HG02981 (cell line): ENCODE data around the gene SPAG16.

Experiments
- ATAC-seq: cut with Tn5 transposase; IDR thresholded peaks from one replicate; pipeline ENCODE4 v1.9.1; 2021; ENCODE audit warnings: mild to moderate bottlenecking, moderate library complexity; ENCODE audit not compliant: unreplicated experiment

The SPAG16 gene

GRCh38 chr2:214057986-214058385 lies 773.7 kb downstream of the SPAG16 start:
- no peak for ATAC-seq

GRCh38 chr2:214062279-214062678 lies 778.0 kb downstream of the SPAG16 start:
- peak; percentile 49 for ATAC-seq

GRCh38 chr2:214064471-214064870 lies 780.2 kb downstream of the SPAG16 start:
- ATAC-seq, result no peak

- no peak for ATAC-seq
Observed at GRCh38 chr2:214066862-214067261, 782.6 kb downstream of the SPAG16 start.

GRCh38 chr2:214069254-214069653 lies 785.0 kb downstream of the SPAG16 start:
- peak; percentile 89 for ATAC-seq

- no peak for ATAC-seq
Observed at GRCh38 chr2:214075456-214075855, 791.2 kb downstream of the SPAG16 start.

GRCh38 chr2:214076527-214076926 lies 792.3 kb downstream of the SPAG16 start:
- ATAC-seq, result peak; percentile 87

- no peak for ATAC-seq
Observed at GRCh38 chr2:214077727-214078126, 793.5 kb downstream of the SPAG16 start.

- ATAC-seq, result no peak
Observed at GRCh38 chr2:214079032-214079431, 794.8 kb downstream of the SPAG16 start.

- no peak for ATAC-seq
Observed at GRCh38 chr2:214088536-214088935, 804.3 kb downstream of the SPAG16 start.

GRCh38 chr2:214096208-214096715 lies 812.0 kb downstream of the SPAG16 start:
- no peak for ATAC-seq

- ATAC-seq, result no peak
Observed at GRCh38 chr2:214098811-214099210, 814.5 kb downstream of the SPAG16 start.

GRCh38 chr2:214100488-214100887 lies 816.2 kb downstream of the SPAG16 start:
- no peak for ATAC-seq

GRCh38 chr2:214103276-214104001 lies 819.2 kb downstream of the SPAG16 start:
- no peak for ATAC-seq

GRCh38 chr2:214104219-214104618 lies 820.0 kb downstream of the SPAG16 start:
- ATAC-seq, result no peak

- no peak for ATAC-seq
Observed at GRCh38 chr2:214104967-214105366, 820.7 kb downstream of the SPAG16 start.

GRCh38 chr2:214107726-214108125 lies 823.5 kb downstream of the SPAG16 start:
- ATAC-seq, result no peak

- ATAC-seq, result no peak
Observed at GRCh38 chr2:214108598-214108997, 824.3 kb downstream of the SPAG16 start.

- no peak for ATAC-seq
Observed at GRCh38 chr2:214117054-214117453, 832.8 kb downstream of the SPAG16 start.

- no peak for ATAC-seq
Observed at GRCh38 chr2:214126135-214126534, 841.9 kb downstream of the SPAG16 start.

- ATAC-seq, result no peak
Observed at GRCh38 chr2:214127170-214127569, 842.9 kb downstream of the SPAG16 start.

GRCh38 chr2:214127571-214127970 lies 843.3 kb downstream of the SPAG16 start:
- ATAC-seq, result no peak

- no peak for ATAC-seq
Observed at GRCh38 chr2:214128040-214128439, 843.8 kb downstream of the SPAG16 start.
